ENCODE measurements around the gene PTTG1IP.
"Not testable (repeated sequence)": the region's sequence is repeated elsewhere in the genome, so short reads cannot be mapped to it uniquely, and the experiment has no call there.

DNA sequence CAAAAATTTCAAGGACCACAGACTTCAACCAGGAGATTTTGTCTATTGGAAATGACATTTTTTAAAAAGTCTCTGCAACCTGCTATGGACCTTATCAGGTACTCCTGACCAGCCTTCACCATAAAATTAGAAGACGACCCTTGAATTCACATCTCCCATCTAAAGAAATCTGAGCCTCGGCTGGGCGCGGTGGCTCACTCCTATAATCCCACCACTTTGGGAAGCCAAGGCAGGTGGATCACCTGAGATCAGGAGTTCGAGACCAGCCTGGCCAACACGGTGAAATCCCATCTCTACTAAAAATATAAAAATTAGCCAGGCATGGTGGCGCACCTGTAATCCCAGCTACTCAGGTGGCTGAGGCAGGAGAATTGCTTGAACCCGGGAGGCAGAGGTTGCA, 5.7 kb upstream of the PTTG1IP start:
- TF ChIP-seq, protein P1, sequence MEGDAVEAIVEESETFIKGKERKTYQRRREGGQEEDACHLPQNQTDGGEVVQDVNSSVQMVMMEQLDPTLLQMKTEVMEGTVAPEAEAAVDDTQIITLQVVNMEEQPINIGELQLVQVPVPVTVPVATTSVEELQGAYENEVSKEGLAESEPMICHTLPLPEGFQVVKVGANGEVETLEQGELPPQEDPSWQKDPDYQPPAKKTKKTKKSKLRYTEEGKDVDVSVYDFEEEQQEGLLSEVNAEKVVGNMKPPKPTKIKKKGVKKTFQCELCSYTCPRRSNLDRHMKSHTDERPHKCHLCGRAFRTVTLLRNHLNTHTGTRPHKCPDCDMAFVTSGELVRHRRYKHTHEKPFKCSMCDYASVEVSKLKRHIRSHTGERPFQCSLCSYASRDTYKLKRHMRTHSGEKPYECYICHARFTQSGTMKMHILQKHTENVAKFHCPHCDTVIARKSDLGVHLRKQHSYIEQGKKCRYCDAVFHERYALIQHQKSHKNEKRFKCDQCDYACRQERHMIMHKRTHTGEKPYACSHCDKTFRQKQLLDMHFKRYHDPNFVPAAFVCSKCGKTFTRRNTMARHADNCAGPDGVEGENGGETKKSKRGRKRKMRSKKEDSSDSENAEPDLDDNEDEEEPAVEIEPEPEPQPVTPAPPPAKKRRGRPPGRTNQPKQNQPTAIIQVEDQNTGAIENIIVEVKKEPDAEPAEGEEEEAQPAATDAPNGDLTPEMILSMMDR (IDR thresholded peaks at IDR 0.05; ENCODE audit: low read depth, low read length), result not testable (repeated sequence)
- TF ChIP-seq POLR2A (IDR thresholded peaks at IDR 0.05; ENCODE audit: extremely low read depth, insufficient read length), result not testable (repeated sequence)
